Endothelial cell of umbilical vein (primary cell): ENCODE results near the gene MIB2. TPM values are rescaled to one million over a fixed set of nuclear protein-coding genes. Genes with fewer than 3 reads are reported as not detected.

ENCODE experiments used
- BruUV-seq: library from RNA; stranded (reverse); fragments of 400-500 nt; replicated peaks from 2 replicates; lab custom pipeline; 2021; lab: Mats Ljungman, UMichigan
- CTCF ChIA-PET: fragments of 300-600, 350-600 bp; sonication (Branson Sonifier 250); formaldehyde crosslinking; loops from one replicate; lab custom pipeline; 2021; ENCODE audit warnings: antibody characterized with exemption, inconsistent platforms; lab: Charles Lee
- POLR2A ChIA-PET: fragments of 300-600, 350-600 bp; sonication (Branson Sonifier 250); formaldehyde crosslinking; loops from one replicate; lab custom pipeline; 2021; ENCODE audit warnings: antibody characterized with exemption, inconsistent platforms; lab: Charles Lee
- DNase-seq: peaks from one replicate; pipeline ENCODE4 v3.0.0-alpha.2; 2011; ENCODE audit warnings: low read depth, low spot score
- FAIRE-seq: peaks from 2 replicates; lab custom pipeline; 2011; peaks lifted over from hg19 to GRCh38; lab: Jason Lieb, UNC
- H2AFZ ChIP-seq: 2 replicates; pipeline ENCODE4 v1.6.0; 2012; ENCODE audit warnings: low read depth, low read length, control low read depth, inconsistent platforms
- H3K27ac ChIP-seq: 2 replicates; pipeline ENCODE4 v1.5.1; 2011; ENCODE audit warnings: low read depth, mild to moderate bottlenecking, control low read depth, low read length, moderate library complexity; ENCODE audit not compliant: insufficient read depth
- H3K27me3 ChIP-seq, 2 experiments: 2 replicates each; pipeline versions ENCODE4 v1.6.0 to v1.6.1; 2011; ENCODE audit warnings: low read length in 2 of 2, mixed read lengths in 1 of 2; ENCODE audit not compliant: control insufficient read depth in 2 of 2, insufficient read depth in 2 of 2
- H3K36me3 ChIP-seq, 2 experiments: 2 replicates in 1 of 2; 3 replicates in 1 of 2; pipeline ENCODE4 v1.5.1; 2011; ENCODE audit warnings: low read length in 2 of 2, mild to moderate bottlenecking in 1 of 2, moderate library complexity in 1 of 2; ENCODE audit not compliant: control insufficient read depth in 2 of 2, insufficient read depth in 2 of 2; ENCODE audit errors: extremely low read depth in 1 of 2
- H3K4me1 ChIP-seq: 3 replicates; pipeline ENCODE4 v1.5.1; 2011; ENCODE audit warnings: mild to moderate bottlenecking, low read length; ENCODE audit not compliant: control insufficient read depth, insufficient read depth; ENCODE audit errors: extremely low read depth
- H3K4me2 ChIP-seq: 2 replicates; pipeline ENCODE4 v1.6.1; 2011; ENCODE audit warnings: low read length, control low read depth, mixed read lengths; ENCODE audit not compliant: insufficient read depth
- H3K4me3 ChIP-seq, 3 experiments: fragments of 200-600 bp in 1 of 3; sonication (generic), shearing (Covaris generic) in 1 of 3; replicated peaks in 1 of 3; 2 replicates each; pipeline ENCODE4 v1.5.1; 2011 to 2016; ENCODE audit warnings: control low read depth in 3 of 3, low read length in 3 of 3, mild to moderate bottlenecking in 2 of 3, inconsistent platforms in 1 of 3, low read depth in 1 of 3, moderate library complexity in 1 of 3; ENCODE audit not compliant: insufficient read depth in 1 of 3
- H3K79me2 ChIP-seq: 2 replicates; pipeline ENCODE4 v1.6.0; 2012; ENCODE audit warnings: low read length, inconsistent platforms; ENCODE audit not compliant: control insufficient read depth, insufficient read depth
- H3K9ac ChIP-seq: replicated peaks from 2 replicates; pipeline ENCODE3; 2011; ENCODE audit warnings: low read length, control low read depth; ENCODE audit not compliant: insufficient read depth; ENCODE audit errors: extremely low read depth
- H3K9me1 ChIP-seq: replicated peaks from 3 replicates; pipeline ENCODE4 v1.6.0; 2011; ENCODE audit warnings: mild to moderate bottlenecking, low read length; ENCODE audit not compliant: control insufficient read depth, insufficient read depth; ENCODE audit errors: extremely low read depth
- H3K9me3 ChIP-seq: replicated peaks from 2 replicates; pipeline ENCODE4 v1.5.1; 2012; ENCODE audit warnings: low read length, inconsistent platforms; ENCODE audit not compliant: control insufficient read depth, insufficient read depth
- H4K20me1 ChIP-seq: replicated peaks from 2 replicates; pipeline ENCODE3; 2011; ENCODE audit warnings: mild to moderate bottlenecking, low read length; ENCODE audit not compliant: control insufficient read depth, insufficient read depth; ENCODE audit errors: extremely low read depth
- CTCF ChIP-seq, 2 donors: IDR thresholded peaks; 1 replicate in 1 of 2; 2 replicates in 1 of 2; pipeline ENCODE4 v1.5.1; 2011; ENCODE audit warnings: low read length in 2 of 2, mild to moderate bottlenecking in 2 of 2, moderate library complexity in 2 of 2, control low read depth in 1 of 2, inconsistent platforms in 1 of 2, low read depth in 1 of 2; ENCODE audit not compliant: insufficient read depth in 1 of 2; ENCODE audit errors: extremely low read depth in 1 of 2
- EZH2 ChIP-seq: IDR thresholded peaks from 2 replicates; pipeline ENCODE4 v1.6.1; 2012; ENCODE audit warnings: borderline replicate concordance, low read depth, mild to moderate bottlenecking, moderate library complexity, low read length, inconsistent platforms; ENCODE audit not compliant: severe bottlenecking
- FOS ChIP-seq: IDR thresholded peaks from 2 replicates; pipeline ENCODE4 v1.6.1; 2011; ENCODE audit warnings: mild to moderate bottlenecking, low read length, moderate library complexity, borderline replicate concordance; ENCODE audit not compliant: insufficient read depth
- GATA2 ChIP-seq: IDR thresholded peaks from 2 replicates; pipeline ENCODE4 v1.7.0; 2011; ENCODE audit warnings: low read depth, mild to moderate bottlenecking, moderate library complexity, mixed read lengths, low read length; ENCODE audit not compliant: insufficient read length, insufficient read depth
- JUN ChIP-seq: IDR thresholded peaks from 2 replicates; pipeline ENCODE4 v1.6.1; 2011; ENCODE audit warnings: borderline replicate concordance, low read depth; ENCODE audit not compliant: insufficient read length, insufficient read depth
- MAX ChIP-seq: IDR thresholded peaks from 2 replicates; pipeline ENCODE4 v1.6.1; 2011; ENCODE audit not compliant: insufficient read depth, insufficient read length
- MYC ChIP-seq: IDR thresholded peaks from one replicate; pipeline ENCODE4 v1.6.1; 2011; ENCODE audit warnings: mild to moderate bottlenecking, low read depth, low read length
- POLR2A ChIP-seq: IDR thresholded peaks from 2 replicates; pipeline ENCODE4 v1.6.1; 2012; ENCODE audit warnings: low read depth, mild to moderate bottlenecking, control low read depth, low read length
- POLR2AphosphoS5 ChIP-seq: IDR thresholded peaks from 2 replicates; pipeline ENCODE4 v1.6.1; 2012; ENCODE audit warnings: low read depth, mild to moderate bottlenecking, control low read depth, low read length, moderate library complexity; ENCODE audit not compliant: insufficient read depth
- dilution Hi-C: fragments of 300-500 bp; cut with MboI; formaldehyde crosslinking; loops from one replicate; pipeline ENCODE4 v1.15.0; 2019; ENCODE audit warnings: low sequenced_read_pairs; ENCODE audit not compliant: extremely low pct_ligation_motif_present
- intact Hi-C: fragments of 100-400 bp; cut with micrococcal nuclease; formaldehyde crosslinking; loops from one replicate; pipeline ENCODE4 v1.10.0; 2022
- polyA plus RNA-seq, 4 experiments: library from polyadenylated mRNA; depleted of rRNA in 3 of 4; stranded (reverse) in 3 of 4; unstranded in 1 of 4; fragments of >200 nt; gene quantifications; 2 replicates each; pipeline versions ENCODE4 v1.2.1 to v1.2.3, GENCODE V29; 2011 to 2012; ENCODE audit warnings: missing spikeins in 1 of 4
- total RNA-seq: library from RNA; stranded (reverse); gene quantifications from 2 replicates; pipeline ENCODE4 v1.2.3, GENCODE V29; 2021

The MIB2 gene
- total and polyA plus RNA-seq, 2 donors (not counting 3 experiments of a cell fraction or from before 2014, with no cell fraction given): 25.9 to 45.0 TPM

- no peaks in the 10 kb centered on the region for H4K20me1 ChIP-seq
- H3K4me2 ChIP-seq: no peak overlapping the region
- peaks cover 3% of the 10 kb centered on the region for H3K79me2 ChIP-seq
- ChIA-PET CTCF (interaction anchor here (1.2 kb wide), 1 partner anchor 12 kb away, joined by 3 read pairs; no protein-coding TSS in a partner anchor), POLR2A (no interaction called here)
- DNase-seq (no peak), FAIRE-seq (no peak)
- H3K9ac ChIP-seq: no peak overlapping the region
- H2AFZ ChIP-seq: no peak overlapping the region
- BruUV-seq: no TSS peak
- no peaks in the 10 kb centered on the region for H3K9me1 ChIP-seq
- dilution Hi-C loops (no loop called here), intact Hi-C loops (loop anchor here (5.0 kb wide), 1 partner anchor 106 kb away; the partner anchor contains the start of gene ATAD3A)
- H3K36me3 ChIP-seq: peaks cover 0 to 2% of the 10 kb centered on the region in 2 experiments
- no peak for TF ChIP-seq GATA2
- TF ChIP-seq POLR2A: no peak
- no peak for TF ChIP-seq FOS
- TF ChIP-seq MYC: no peak
- no peak for TF ChIP-seq MAX
- TF ChIP-seq CTCF (IDR thresholded peaks at IDR 0.05; ENCODE audit: extremely low read depth in 1 of 2, insufficient read depth in 1 of 2, low read depth in 1 of 2, low read length in 2 of 2): no peak
- no peak for TF ChIP-seq EZH2
- TF ChIP-seq POLR2AphosphoS5: no peak
- no peak for TF ChIP-seq JUN
- no peak overlapping the region for H3K4me3 ChIP-seq
- no peaks in the 10 kb centered on the region for H3K9me3 ChIP-seq
- peaks cover 16% of the 10 kb centered on the region for H3K4me1 ChIP-seq
- no peaks in the 10 kb centered on the region for H3K27me3 ChIP-seq
- no peak overlapping the region for H3K27ac ChIP-seq
Measured at GRCh38 chr1:1618396-1619068, 3.2 kb downstream of the MIB2 start.
